IPS DF 6.9 (cell line): ENCODE results near the gene MFRP.

ENCODE experiments used
- DNase-seq: peaks from one replicate; pipeline ENCODE4 v3.0.0-alpha.2; 2013; ENCODE audit warnings: low read depth, low spot score
- H3K27ac ChIP-seq: one replicate; pipeline ENCODE4 v1.5.1; 2013; ENCODE audit warnings: low read length, control low read depth
- H3K27me3 ChIP-seq: 2 replicates; pipeline ENCODE4 v1.6.1; 2013; ENCODE audit warnings: mild to moderate bottlenecking, low read length; ENCODE audit not compliant: control insufficient read depth, insufficient read depth
- H3K36me3 ChIP-seq: 2 replicates; pipeline ENCODE4 v1.6.1; 2013; ENCODE audit warnings: low read length; ENCODE audit not compliant: control insufficient read depth, insufficient read depth
- H3K4me1 ChIP-seq: 2 replicates; pipeline ENCODE4 v1.6.1; 2013; ENCODE audit warnings: low read length; ENCODE audit not compliant: control insufficient read depth, insufficient read depth
- H3K4me3 ChIP-seq: 2 replicates; pipeline ENCODE4 v1.5.1; 2013; ENCODE audit warnings: mild to moderate bottlenecking, low read length
- H3K9me3 ChIP-seq: 2 replicates; pipeline ENCODE4 v1.6.1; 2013; ENCODE audit warnings: low read length, inconsistent platforms; ENCODE audit not compliant: control insufficient read depth, insufficient read depth
- WGBS: extraction: QIAGEN DNeasy Blood & Tissue Kit; methylation state at CpG from one replicate; pipeline ENCODE4 v1.1.7; 2013; ENCODE audit warnings: mixed read lengths, missing lambda C conversion rate; ENCODE audit not compliant: insufficient read length, insufficient coverage; 5-methylcytosine and 5-hydroxymethylcytosine counted together

MFRP gene

GRCh38 chr11:119378851-119379465, 32.5 kb upstream of the MFRP start:
- WGBS: no CpG with 5 or more reads among the region's 10 CpGs
- Histone ChIP-seq H3K9me3 (no peaks in the 10 kb centered on the region), H3K36me3 (no peaks in the 10 kb centered on the region), H3K4me3 (no peak overlapping the region), H3K27me3 (peaks cover 3% of the 10 kb centered on the region; the same call in 1 of the 2 replicates), H3K27ac (no peak overlapping the region), H3K4me1 (peaks cover 23% of the 10 kb centered on the region)
- DNase-seq: no peak

- Histone ChIP-seq H3K4me1 (peaks cover 23% of the 10 kb centered on the region), H3K27ac (no peak overlapping the region), H3K36me3 (no peaks in the 10 kb centered on the region), H3K9me3 (no peaks in the 10 kb centered on the region), H3K27me3 (peaks cover 3% of the 10 kb centered on the region; the same call in 1 of the 2 replicates), H3K4me3 (no peak overlapping the region)
- DNase-seq: no peak
- WGBS: no CpG with 5 or more reads among the region's 6 CpGs
Measured at GRCh38 chr11:119377961-119378667, 31.6 kb upstream of the MFRP start.

GRCh38 chr11:119377112-119377901, 30.8 kb upstream of the MFRP start:
- no CpG with 5 or more reads among the region's 12 CpGs for WGBS
- no peak for DNase-seq
- H3K9me3 ChIP-seq: no peaks in the 10 kb centered on the region
- H3K4me3 ChIP-seq: no peak overlapping the region
- H3K36me3 ChIP-seq: no peaks in the 10 kb centered on the region
- peaks cover 3% of the 10 kb centered on the region; the same call in 1 of the 2 replicates for H3K27me3 ChIP-seq
- peaks cover 23% of the 10 kb centered on the region for H3K4me1 ChIP-seq
- H3K27ac ChIP-seq: no peak overlapping the region

GRCh38 chr11:119376197-119376847, 29.8 kb upstream of the MFRP start:
- Histone ChIP-seq H3K27ac (no peak overlapping the region), H3K4me1 (peaks cover 23% of the 10 kb centered on the region), H3K9me3 (no peaks in the 10 kb centered on the region), H3K36me3 (no peaks in the 10 kb centered on the region), H3K4me3 (no peak overlapping the region), H3K27me3 (peaks cover 3% of the 10 kb centered on the region; the same call in 1 of the 2 replicates)
- no peak for DNase-seq
- WGBS: no CpG with 5 or more reads among the region's 11 CpGs

GRCh38 chr11:119375337-119376196, 29.1 kb upstream of the MFRP start:
- H3K9me3 ChIP-seq: no peaks in the 10 kb centered on the region
- no peak overlapping the region for H3K27ac ChIP-seq
- H3K36me3 ChIP-seq: no peaks in the 10 kb centered on the region
- no peak for DNase-seq
- H3K27me3 ChIP-seq: peaks cover 3% of the 10 kb centered on the region; the same call in 1 of the 2 replicates
- H3K4me1 ChIP-seq: peaks cover 18% of the 10 kb centered on the region
- H3K4me3 ChIP-seq: no peak overlapping the region
- no CpG with 5 or more reads among the region's 14 CpGs for WGBS

GRCh38 chr11:119374632-119375336, 28.3 kb upstream of the MFRP start:
- H3K27ac ChIP-seq: no peak overlapping the region
- no peak for DNase-seq
- H3K27me3 ChIP-seq: no peaks in the 10 kb centered on the region
- peaks cover 15% of the 10 kb centered on the region for H3K4me1 ChIP-seq
- no peak overlapping the region for H3K4me3 ChIP-seq
- H3K36me3 ChIP-seq: no peaks in the 10 kb centered on the region
- WGBS: no CpG with 5 or more reads among the region's 11 CpGs
- no peaks in the 10 kb centered on the region for H3K9me3 ChIP-seq

- Histone ChIP-seq H3K27me3 (no peaks in the 10 kb centered on the region), H3K9me3 (no peaks in the 10 kb centered on the region), H3K27ac (no peak overlapping the region), H3K36me3 (no peaks in the 10 kb centered on the region), H3K4me1 (peaks cover 14% of the 10 kb centered on the region), H3K4me3 (no peak overlapping the region)
- DNase-seq: no peak
- no CpG with 5 or more reads among the region's 5 CpGs for WGBS
Measured at GRCh38 chr11:119373921-119374631, 27.6 kb upstream of the MFRP start.

GRCh38 chr11:119373059-119373920, 26.8 kb upstream of the MFRP start:
- WGBS: no CpG with 5 or more reads among the region's 23 CpGs
- Histone ChIP-seq H3K9me3 (no peaks in the 10 kb centered on the region), H3K36me3 (no peaks in the 10 kb centered on the region), H3K27ac (no peak overlapping the region), H3K4me1 (peaks cover 10% of the 10 kb centered on the region), H3K4me3 (no peak overlapping the region), H3K27me3 (no peaks in the 10 kb centered on the region)
- no peak for DNase-seq
